ENCODE measurements around the gene WIPI1. TPM values are rescaled to one million over a fixed set of nuclear protein-coding genes. Genes with fewer than 3 reads are reported as not detected.
A peak's percentile ranks its signal among the peaks of the same experiment; 100 is the strongest.

WIPI1 gene
- total and polyA plus RNA-seq, 2 of the 13 experiments (the other 11 are each of a cell fraction or from before 2014, with no cell fraction given), result 29.4 to 141 TPM

GRCh38 chr17:68435876-68436842 lies 21.1 kb downstream of the WIPI1 start (continued):
- TF ChIP-seq PRDM15 (CRISPR knock-in tag; IDR thresholded peaks at IDR 0.05) (no peak), ZNF501 (CRISPR knock-in tag; IDR thresholded peaks at IDR 0.05) (peak; percentile 72; the same call in 1 of the 2 replicates), AKAP8 (CRISPR knock-in tag; IDR thresholded peaks at IDR 0.05) (no peak), MIER3 (CRISPR knock-in tag; IDR thresholded peaks at IDR 0.05; ENCODE audit: borderline replicate concordance) (peak; percentile 77), ZFP36L1 (CRISPR knock-in tag; IDR thresholded peaks at IDR 0.05) (peak; percentile 73; the same call in 1 of the 2 replicates), MIXL1 (CRISPR knock-in tag; IDR thresholded peaks at IDR 0.05) (peak; percentile 67; the same call in 1 of the 2 replicates), KMT2B (CRISPR knock-in tag; IDR thresholded peaks at IDR 0.05) (peak; percentile 48; the same call in 1 of the 2 replicates), CTCF (CRISPR knock-in tag; IDR thresholded peaks at IDR 0.05) (peak; percentile 95), ZFAT (CRISPR knock-in tag; conservative IDR thresholded peaks at IDR 0.05) (no peak), TSC22D2 (CRISPR knock-in tag; IDR thresholded peaks at IDR 0.05; ENCODE audit: borderline replicate concordance) (peak; percentile 59; the same call in 1 of the 2 replicates), ZBTB38 (CRISPR knock-in tag; IDR thresholded peaks at IDR 0.05) (peak; percentile 80), ZNF33A (CRISPR knock-in tag; IDR thresholded peaks at IDR 0.05; ENCODE audit: borderline replicate concordance) (no peak), TFDP1 (CRISPR knock-in tag; IDR thresholded peaks at IDR 0.05; ENCODE audit: borderline replicate concordance) (no peak), MED8 (CRISPR knock-in tag; IDR thresholded peaks at IDR 0.05; ENCODE audit: insufficient replicate concordance) (no peak), XRCC5 (optimal IDR thresholded peaks at IDR 0.05; ENCODE audit: low read length) (peak; percentile 75), KLF16 (CRISPR knock-in tag; IDR thresholded peaks at IDR 0.05) (peak in 1 of 2 experiments; percentile 64; a peak in 2 of 4 replicates), KDM4B (CRISPR knock-in tag; IDR thresholded peaks at IDR 0.05) (0 out of 2 replicates have a peak, but pooled peaks have one; percentile 82), EEA1 (CRISPR knock-in tag; IDR thresholded peaks at IDR 0.05; ENCODE audit: borderline replicate concordance) (0 out of 2 replicates have a peak, but pooled peaks have one; percentile 50)

All from HepG2 (cell line).